DOHH2 (cell line): ENCODE results near the gene ALKBH8.
A peak's percentile ranks its signal among the peaks of the same experiment; 100 is the strongest.

Experiments used
- H3F3A ChIP-seq: fragments of 200-600 bp; sonication (generic), shearing (Covaris generic); 2 replicates; pipeline ENCODE4 v1.6.0; 2016; ENCODE audit warnings: antibody characterized with exemption, mild to moderate bottlenecking; ENCODE audit not compliant: control insufficient read depth, insufficient read depth
- H3K27ac ChIP-seq: fragments of 200-600 bp; sonication (generic); 2 replicates; pipeline ENCODE4 v1.5.1; 2014; ENCODE audit warnings: low read depth, mild to moderate bottlenecking, low read length, moderate library complexity
- H3K27me3 ChIP-seq: fragments of 200-600 bp; sonication (generic); 2 replicates; pipeline ENCODE4 v1.6.1; 2014; ENCODE audit warnings: mild to moderate bottlenecking, low read length, mixed read lengths; ENCODE audit not compliant: control insufficient read depth
- H3K36me3 ChIP-seq: fragments of 200-600 bp; sonication (generic); 2 replicates; pipeline ENCODE4 v1.6.1; 2014; ENCODE audit warnings: mild to moderate bottlenecking, low read length, moderate library complexity, mixed read lengths; ENCODE audit not compliant: control insufficient read depth
- H3K4me1 ChIP-seq: fragments of 200-600 bp; sonication (generic); 2 replicates; pipeline ENCODE4 v1.6.1; 2014; ENCODE audit warnings: mild to moderate bottlenecking, low read length, mixed read lengths; ENCODE audit not compliant: control insufficient read depth
- H3K4me2 ChIP-seq: fragments of 200-600 bp; sonication (generic); 2 replicates; pipeline ENCODE4 v1.6.0; 2014; ENCODE audit warnings: mild to moderate bottlenecking, low read length, moderate library complexity
- H3K4me3 ChIP-seq: fragments of 200-600 bp; sonication (generic); 2 replicates; pipeline ENCODE4 v1.5.1; 2014; ENCODE audit warnings: mild to moderate bottlenecking, low read length, mixed read lengths
- H3K79me2 ChIP-seq: fragments of 200-600 bp; sonication (generic); 2 replicates; pipeline ENCODE4 v1.6.1; 2014; ENCODE audit warnings: mild to moderate bottlenecking, low read length, mixed read lengths; ENCODE audit not compliant: control insufficient read depth
- H3K9me2 ChIP-seq: fragments of 200-600 bp; sonication (generic); replicated peaks from 2 replicates; pipeline ENCODE4 v1.6.1; 2014; ENCODE audit warnings: mild to moderate bottlenecking, low read length, mixed read lengths; ENCODE audit not compliant: control insufficient read depth
- H3K9me3 ChIP-seq: fragments of 200-600 bp; sonication (generic); 2 replicates; pipeline ENCODE4 v1.6.1; 2014; ENCODE audit warnings: antibody characterized with exemption, low read length, mixed read lengths; ENCODE audit not compliant: control insufficient read depth, insufficient read depth
- H4K20me1 ChIP-seq: fragments of 200-600 bp; sonication (generic); 2 replicates; pipeline ENCODE4 v1.6.0; 2014; ENCODE audit warnings: low read depth, mild to moderate bottlenecking, antibody characterized with exemption, low read length, moderate library complexity; ENCODE audit not compliant: control insufficient read depth, insufficient read depth
- CTCF ChIP-seq: fragments of 200-600 bp; sonication (generic); IDR thresholded peaks from one replicate; pipeline ENCODE4 v1.5.1; 2014; ENCODE audit warnings: antibody characterized with exemption, mild to moderate bottlenecking, low read depth, low read length; ENCODE audit not compliant: poor library complexity, severe bottlenecking
- EZH2phosphoT487 ChIP-seq: fragments of 200-600 bp; sonication (generic); IDR thresholded peaks from 2 replicates; pipeline ENCODE4 v1.6.1; 2017; ENCODE audit warnings: borderline replicate concordance, mild to moderate bottlenecking, antibody characterized with exemption, low read length, moderate library complexity, mixed read lengths

ALKBH8 gene

GRCh38 chr11:107598225-107599139 lies 32.9 kb upstream of the ALKBH8 start:
- no peaks in the 10 kb centered on the region for H3K79me2 ChIP-seq
- peaks cover 35% of the 10 kb centered on the region for H3K27me3 ChIP-seq
- no peak overlapping the region for H3K27ac ChIP-seq
- TF ChIP-seq EZH2phosphoT487, result no peak
- peak; percentile 53 for TF ChIP-seq CTCF
- no peak overlapping the region for H3K4me2 ChIP-seq
- no peaks in the 10 kb centered on the region for H3K36me3 ChIP-seq
- no peaks in the 10 kb centered on the region for H3K9me3 ChIP-seq
- no peaks in the 10 kb centered on the region for H3K4me1 ChIP-seq
- H4K20me1 ChIP-seq, result no peaks in the 10 kb centered on the region
- no peaks in the 10 kb centered on the region for H3F3A ChIP-seq
- H3K9me2 ChIP-seq, result no peaks in the 10 kb centered on the region
- no peak overlapping the region for H3K4me3 ChIP-seq

GRCh38 chr11:107594736-107595135 lies 29.2 kb upstream of the ALKBH8 start:
- Histone ChIP-seq H3K4me3 (no peak overlapping the region), H3K79me2 (no peaks in the 10 kb centered on the region), H3K36me3 (no peaks in the 10 kb centered on the region), H3F3A (no peaks in the 10 kb centered on the region), H3K27ac (no peak overlapping the region), H3K27me3 (peaks cover 70% of the 10 kb centered on the region), H3K9me2 (no peaks in the 10 kb centered on the region), H4K20me1 (no peaks in the 10 kb centered on the region), H3K4me1 (peaks cover 9% of the 10 kb centered on the region), H3K9me3 (no peaks in the 10 kb centered on the region), H3K4me2 (no peak overlapping the region)
- TF ChIP-seq EZH2phosphoT487 (no peak), CTCF (no peak)

- Histone ChIP-seq H3K27ac (no peak overlapping the region), H4K20me1 (no peaks in the 10 kb centered on the region), H3K9me2 (no peaks in the 10 kb centered on the region), H3K27me3 (peaks cover 78% of the 10 kb centered on the region), H3K36me3 (no peaks in the 10 kb centered on the region), H3K4me1 (peaks cover 9% of the 10 kb centered on the region), H3K4me3 (no peak overlapping the region), H3K4me2 (no peak overlapping the region), H3F3A (no peaks in the 10 kb centered on the region), H3K79me2 (no peaks in the 10 kb centered on the region), H3K9me3 (no peaks in the 10 kb centered on the region)
- TF ChIP-seq EZH2phosphoT487, result no peak
Measured at GRCh38 chr11:107593951-107594350, 28.4 kb upstream of the ALKBH8 start.

GRCh38 chr11:107592813-107593212 lies 27.3 kb upstream of the ALKBH8 start:
- Histone ChIP-seq H3K9me2 (no peaks in the 10 kb centered on the region), H3K36me3 (no peaks in the 10 kb centered on the region), H3K4me3 (no peak overlapping the region), H4K20me1 (no peaks in the 10 kb centered on the region), H3K4me2 (no peak overlapping the region), H3K27ac (no peak overlapping the region), H3K27me3 (peaks cover 89% of the 10 kb centered on the region), H3K9me3 (no peaks in the 10 kb centered on the region), H3K79me2 (no peaks in the 10 kb centered on the region), H3F3A (no peaks in the 10 kb centered on the region), H3K4me1 (peaks cover 9% of the 10 kb centered on the region)
- TF ChIP-seq CTCF (no peak), EZH2phosphoT487 (no peak)
